ENCODE data around the gene DCBLD1. TPM values are rescaled to one million over a fixed set of nuclear protein-coding genes. Genes with fewer than 3 reads are reported as not detected.
"Not testable (repeated sequence)": the region's sequence is repeated elsewhere in the genome, so short reads cannot be mapped to it uniquely, and the experiment has no call there.

Gene DCBLD1
- 10 to 100 TPM; 16.7 to 22.2 TPM for total RNA-seq
- 16.6 TPM for polyA plus RNA-seq (ENCODE audit: insufficient read depth, low read depth, low replicate concordance)
- long read RNA-seq, donor 1, partial matches to known transcripts = 0 of 2 reads
- long read RNA-seq, donor 1, other reads (novel, unspliced or antisense) = 0 of 2 reads
- long read RNA-seq, donor 2, partial matches to known transcripts = 47 of 54 reads
- long read RNA-seq, donor 2, other reads (novel, unspliced or antisense) = 6 of 54 reads

DNA sequence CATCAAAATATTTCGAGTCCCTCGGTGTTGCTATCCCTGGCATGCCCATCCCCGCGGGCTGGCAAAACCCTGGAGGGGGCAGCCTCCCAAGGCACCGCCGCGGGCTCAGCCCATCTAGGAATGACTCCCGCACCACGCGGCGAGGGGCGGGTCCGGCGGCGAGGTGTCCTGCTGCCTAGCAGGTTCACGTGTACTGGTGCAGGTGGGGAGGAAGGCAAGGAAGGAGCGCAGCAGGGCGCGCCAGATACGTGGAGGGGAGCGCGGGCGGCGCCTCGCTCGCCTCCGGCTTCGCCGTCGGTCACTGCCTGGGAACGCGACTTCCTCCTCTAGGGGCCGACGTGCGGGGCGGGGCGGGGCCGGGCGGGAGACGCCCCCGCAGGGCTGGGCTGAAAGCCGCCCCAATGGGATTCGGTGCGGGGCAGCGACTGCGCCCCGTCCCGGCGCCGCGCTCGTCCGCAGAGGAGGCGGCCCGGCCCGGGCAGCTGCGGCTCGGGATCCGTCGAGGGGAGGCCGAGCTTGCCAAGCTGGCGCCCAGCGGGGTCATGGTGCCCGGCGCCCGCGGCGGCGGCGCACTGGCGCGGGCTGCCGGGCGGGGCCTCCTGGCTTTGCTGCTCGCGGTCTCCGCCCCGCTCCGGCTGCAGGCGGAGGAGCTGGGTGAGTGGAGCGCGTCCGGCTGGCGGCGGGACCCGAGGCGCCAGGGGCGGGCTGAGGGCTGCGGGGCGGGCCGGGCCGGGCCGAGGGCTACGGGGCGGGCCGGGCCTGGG lies at the start of gene DCBLD1:
TSS of gene DCBLD1 (plus strand) at position 435 of the 764 bp plus-strand sequence. CDS start at position 543, 108 bp downstream.
- H3K27ac ChIP-seq = peak within 1 kb of the TSS; percentile 77 to 81
- 0 to 1% methylated on average over 4 to 60 of the region's 96 CpGs for WGBS, 2 donors
- peaks cover 13% of the 10 kb centered on the region for H3K4me1 ChIP-seq
- TF ChIP-seq CTCF (IDR thresholded peaks at IDR 0.05) (no peak), POLR2A (IDR thresholded peaks at IDR 0.05) (no peak)
- H3K36me3 ChIP-seq (ENCODE audit: low read depth, missing control alignments) = no peaks in the 10 kb centered on the region
- peak within 1 kb of the TSS; percentile 71 to 75 for H3K4me3 ChIP-seq
- H3K9me3 ChIP-seq = no peaks in the 10 kb centered on the region
- DNase-seq = peak; percentile 68
- intact Hi-C loops (cut with DNase I; ENCODE audit: low total_unique reads) = no loop called here
- H3K27me3 ChIP-seq = no peaks in the 10 kb centered on the region

DNA sequence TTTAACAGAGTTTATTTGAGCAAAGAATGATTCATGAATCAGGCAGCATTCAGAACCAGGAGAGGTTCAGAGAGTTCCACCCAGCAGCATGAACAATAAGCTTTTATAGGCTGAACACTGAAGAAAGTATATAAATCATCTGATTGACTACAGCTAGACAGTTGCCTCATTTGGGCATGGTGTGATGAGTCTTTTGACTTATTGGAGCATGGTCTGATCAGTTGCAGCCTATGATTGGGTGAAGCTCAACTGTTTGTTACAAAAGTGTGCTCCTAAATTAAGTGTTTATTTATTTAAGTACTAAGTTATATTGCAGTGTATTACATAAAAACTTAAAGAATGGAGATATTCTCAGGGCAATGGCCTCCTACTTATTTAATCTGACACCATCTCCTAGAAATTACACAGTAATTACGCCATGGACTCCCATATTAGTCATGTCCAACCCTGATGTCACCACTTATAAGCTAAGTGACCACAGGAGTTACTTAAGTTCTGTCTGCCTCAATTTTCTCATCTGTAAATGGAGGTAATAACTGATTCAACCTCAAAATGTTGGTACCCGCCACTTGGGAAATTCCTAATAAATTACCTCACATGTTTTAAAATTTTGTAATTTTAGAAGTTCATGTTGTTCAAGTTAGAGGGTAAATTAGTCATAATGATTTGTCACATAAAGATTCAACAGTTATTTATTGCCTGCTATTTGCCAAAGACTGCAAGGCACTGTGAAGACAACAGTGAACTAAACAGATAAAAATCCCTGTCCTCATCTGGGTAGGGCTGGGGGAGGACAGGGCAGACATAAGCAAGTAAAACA lies 41.6 kb upstream of the DCBLD1 start:
- no peak for DNase-seq
- H3K27ac ChIP-seq = no peak overlapping the region
- intact Hi-C loops (cut with DNase I; ENCODE audit: low total_unique reads) = no loop called here
- H3K4me1 ChIP-seq = no peaks in the 10 kb centered on the region
- WGBS, 2 donors = 90% methylated on average over 2 of the region's 2 CpGs
- TF ChIP-seq CTCF (IDR thresholded peaks at IDR 0.05) (no peak), POLR2A (IDR thresholded peaks at IDR 0.05) (no peak)
- H3K9me3 ChIP-seq = no peaks in the 10 kb centered on the region
- H3K36me3 ChIP-seq (ENCODE audit: low read depth, missing control alignments) = no peaks in the 10 kb centered on the region
- no peak overlapping the region for H3K4me3 ChIP-seq
- no peaks in the 10 kb centered on the region for H3K27me3 ChIP-seq

DNA sequence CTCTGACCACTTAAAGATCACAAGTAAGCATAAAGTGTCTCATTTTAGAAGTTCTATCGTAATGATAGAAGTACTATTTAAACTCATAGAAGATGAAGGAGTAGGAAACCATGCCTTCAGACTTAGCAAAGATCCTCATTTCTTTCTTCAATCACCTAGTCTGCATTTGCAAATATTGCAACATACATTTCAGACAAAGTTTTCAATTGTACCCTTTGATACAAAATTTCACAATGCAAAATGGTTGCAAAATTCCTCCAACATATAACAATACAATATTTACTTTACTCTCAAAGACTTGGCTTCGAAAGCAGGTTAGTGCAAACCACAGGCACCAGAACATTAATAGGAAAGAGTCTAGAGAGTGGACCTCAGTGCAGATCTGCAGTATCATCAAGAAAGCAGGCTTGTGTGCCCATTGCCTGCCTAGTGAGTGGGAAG lies 40.6 kb upstream of the DCBLD1 start:
- DNase-seq = no peak
- Histone ChIP-seq H3K27ac (no peak overlapping the region), H3K4me1 (no peaks in the 10 kb centered on the region), H3K36me3 (ENCODE audit: low read depth, missing control alignments) (no peaks in the 10 kb centered on the region), H3K27me3 (no peaks in the 10 kb centered on the region), H3K9me3 (no peaks in the 10 kb centered on the region), H3K4me3 (no peak overlapping the region)
- 55 to 60% methylated on average over 2 of the region's 2 CpGs for WGBS, 2 donors
- intact Hi-C loops (cut with DNase I; ENCODE audit: low total_unique reads) = no loop called here
- TF ChIP-seq POLR2A (IDR thresholded peaks at IDR 0.05) = no peak
- no peak for TF ChIP-seq CTCF (IDR thresholded peaks at IDR 0.05)

- DNase-seq = not testable (repeated sequence)
These were observed 40.2 kb upstream of the DCBLD1 start for GRCh38 chr6:117442313-117442712.

DNA sequence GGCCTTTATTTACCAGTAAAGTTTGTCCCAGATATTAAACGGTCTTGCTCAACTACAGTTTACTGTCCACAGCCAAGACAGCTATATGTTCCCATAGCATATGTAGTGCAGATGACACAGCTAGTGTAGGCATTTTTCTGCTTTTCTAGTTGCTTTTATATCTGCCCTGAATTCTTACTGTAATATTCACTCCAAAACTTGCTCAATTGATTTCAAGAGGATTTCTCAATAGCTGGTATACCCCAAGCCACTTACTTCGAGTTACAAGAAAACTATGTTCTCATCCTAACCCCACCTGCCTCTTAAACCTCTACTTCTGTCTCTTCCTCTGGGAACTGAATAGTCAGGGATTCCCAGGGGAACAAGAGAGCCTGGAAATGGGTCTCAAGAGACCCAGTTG lies 37.9 kb upstream of the DCBLD1 start:
- Histone ChIP-seq H3K36me3 (ENCODE audit: low read depth, missing control alignments) (no peaks in the 10 kb centered on the region), H3K9me3 (no peaks in the 10 kb centered on the region), H3K27me3 (no peaks in the 10 kb centered on the region), H3K4me3 (no peak overlapping the region), H3K27ac (no peak overlapping the region), H3K4me1 (no peaks in the 10 kb centered on the region)
- TF ChIP-seq CTCF (IDR thresholded peaks at IDR 0.05) (no peak), POLR2A (IDR thresholded peaks at IDR 0.05) (no peak)
- 84 to 87% methylated on average over 2 of the region's 2 CpGs for WGBS, 2 donors
- intact Hi-C loops (cut with DNase I; ENCODE audit: low total_unique reads) = no loop called here
- no peak for DNase-seq

More at GRCh38 chr6:117442313-117442712, 40.2 kb upstream of the DCBLD1 start:
- H3K27me3 ChIP-seq; H3K9me3 ChIP-seq; H3K27ac ChIP-seq; H3K4me3 ChIP-seq; H3K4me1 ChIP-seq; H3K36me3 ChIP-seq (ENCODE audit: low read depth, missing control alignments); intact Hi-C loops (cut with DNase I; ENCODE audit: low total_unique reads): not testable (repeated sequence)
- 73 to 76% methylated on average over 8 of the region's 8 CpGs for WGBS, 2 donors
